Stimulated activated CD4-positive, alpha-beta T cell treated with anti-CD3 and anti-CD28 coated beads, Interleukin-1b, Interleukin-23, amount 100 ng/mL, for 24 hours (primary cell): ENCODE results near the gene NDST4.

Experiments used
- DNase-seq, 4 experiments: peaks; one replicate each; pipeline ENCODE4 v3.0.0-alpha.2; 2020; ENCODE audit warnings: low read depth in 4 of 4, low spot score in 1 of 4

Gene NDST4

DNA sequence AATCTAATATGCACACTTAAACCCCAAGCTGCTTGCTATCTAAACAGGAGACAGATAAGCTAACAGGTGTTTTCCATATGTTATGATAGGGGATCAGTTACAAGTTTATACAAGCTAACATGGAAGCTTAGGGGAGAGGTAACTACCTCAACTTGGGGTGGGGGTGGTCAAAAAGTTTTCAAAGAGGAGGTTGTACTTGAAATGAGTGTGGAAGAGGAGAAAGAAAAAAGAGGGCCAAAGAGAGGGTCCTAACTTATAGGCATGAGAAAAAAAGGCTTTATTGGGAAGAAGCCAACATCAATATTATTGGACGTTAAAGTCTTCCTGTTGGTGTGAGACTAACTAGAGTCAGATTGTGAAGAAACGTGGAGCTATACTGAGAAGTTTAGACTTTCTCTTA is 205.9 kb downstream of the NDST4 start:
- DNase-seq = no peak

DNA sequence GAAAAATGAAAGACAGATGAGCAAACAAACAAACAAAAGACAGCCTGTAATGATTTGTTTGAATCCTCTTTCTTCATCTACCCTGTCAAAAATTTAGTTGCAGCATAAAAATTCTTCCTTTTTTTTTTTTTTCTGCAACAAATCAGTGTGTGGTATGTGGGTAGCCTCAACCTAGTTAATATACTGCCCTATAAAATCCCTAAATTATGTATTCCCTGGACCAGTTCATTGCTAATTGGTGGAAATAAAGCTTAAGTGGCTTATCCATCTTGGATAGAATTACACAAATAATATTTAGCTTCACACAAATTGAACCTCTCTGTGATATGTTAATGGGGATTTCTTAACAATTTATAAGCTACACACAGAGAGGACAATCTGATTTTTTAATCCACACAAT is 208.4 kb downstream of the NDST4 start:
- no peak for DNase-seq

- DNase-seq = no peak
Observed at GRCh38 chr4:114900934-114901333, 212.5 kb downstream of the NDST4 start.

GRCh38 chr4:114890773-114891172 is 222.6 kb downstream of the NDST4 start:
- no peak for DNase-seq

DNA sequence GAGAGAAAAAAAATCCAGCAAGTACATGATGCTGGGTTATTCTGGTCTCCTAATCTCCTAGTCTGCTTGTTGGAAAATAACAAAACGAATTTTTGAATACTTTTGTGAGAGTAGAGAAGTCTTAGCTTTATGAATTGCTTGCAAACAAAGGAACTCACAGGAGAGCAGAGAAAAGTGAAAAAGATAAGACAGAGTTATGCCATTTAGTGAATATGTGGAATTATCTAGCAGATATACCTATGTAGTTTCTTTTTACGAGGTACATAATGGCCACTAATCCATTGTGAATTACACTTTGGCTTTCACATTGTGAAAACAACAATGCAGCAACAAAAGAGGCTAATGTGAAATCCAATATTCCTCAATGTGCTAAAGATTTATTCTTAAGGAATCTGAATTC is 226.7 kb downstream of the NDST4 start:
- DNase-seq = no peak

- DNase-seq = no peak
Observed at GRCh38 chr4:114883641-114884040, 229.8 kb downstream of the NDST4 start.

DNA sequence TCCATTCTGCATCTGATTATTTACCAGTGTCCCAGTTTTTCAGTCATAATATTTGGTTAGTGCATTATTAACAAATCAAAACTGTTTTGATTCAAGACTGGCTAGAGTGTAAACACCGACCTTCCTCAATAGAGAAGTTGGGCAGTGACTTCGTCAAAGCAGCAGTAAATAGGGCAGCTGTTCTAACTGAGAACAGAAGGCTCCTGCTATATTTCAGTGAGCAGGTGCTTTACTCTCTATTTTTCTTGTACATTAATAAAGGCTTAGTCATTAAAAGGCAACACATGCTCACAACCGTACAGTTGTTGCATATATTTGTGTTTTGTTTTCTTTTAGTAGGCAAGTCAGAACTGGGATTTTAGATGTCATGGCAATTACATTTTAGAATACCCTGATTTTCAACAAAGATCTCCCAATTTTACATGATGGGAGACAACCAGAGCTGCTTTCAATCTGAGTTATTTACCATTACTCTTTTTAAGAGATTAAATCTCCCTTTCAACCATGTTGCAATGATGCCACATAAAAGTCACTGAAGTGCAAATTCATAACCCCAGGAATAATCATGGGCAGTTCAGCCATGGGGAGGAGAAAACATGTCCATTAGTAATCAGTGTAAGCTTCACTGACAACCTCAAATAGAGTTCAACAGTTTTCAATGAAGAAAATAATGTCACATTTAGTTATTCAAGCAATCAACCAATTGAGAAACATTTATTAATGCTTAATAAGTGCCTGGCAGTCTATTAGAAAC is 233.3 kb downstream of the NDST4 start:
- no peak for DNase-seq

- no peak for DNase-seq
Observed at GRCh38 chr4:114875630-114876029, 237.8 kb downstream of the NDST4 start.

DNA sequence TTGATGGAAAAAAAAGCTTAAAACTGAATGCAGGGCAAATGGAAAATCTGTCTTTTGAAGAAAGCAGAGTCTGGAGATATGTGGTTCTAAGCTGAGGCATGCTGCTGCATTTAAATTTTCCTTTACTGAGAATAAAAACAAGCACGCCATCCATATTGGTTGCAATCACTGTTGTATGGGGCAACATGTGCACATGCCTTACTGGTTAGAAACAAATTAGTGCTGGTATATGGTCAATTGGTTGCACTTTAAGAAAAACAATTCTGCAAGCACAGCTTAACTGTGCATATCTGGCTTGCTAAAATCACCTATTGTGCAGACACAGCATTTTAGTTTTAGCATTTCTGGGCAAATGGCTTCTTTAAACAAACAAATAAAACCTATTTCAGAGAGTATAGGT is 239.1 kb downstream of the NDST4 start:
- DNase-seq = no peak

- DNase-seq = no peak
Observed at GRCh38 chr4:114870987-114871386, 242.4 kb downstream of the NDST4 start.

- DNase-seq = no peak
Observed at GRCh38 chr4:114866901-114867670, 246.3 kb downstream of the NDST4 start.

DNA sequence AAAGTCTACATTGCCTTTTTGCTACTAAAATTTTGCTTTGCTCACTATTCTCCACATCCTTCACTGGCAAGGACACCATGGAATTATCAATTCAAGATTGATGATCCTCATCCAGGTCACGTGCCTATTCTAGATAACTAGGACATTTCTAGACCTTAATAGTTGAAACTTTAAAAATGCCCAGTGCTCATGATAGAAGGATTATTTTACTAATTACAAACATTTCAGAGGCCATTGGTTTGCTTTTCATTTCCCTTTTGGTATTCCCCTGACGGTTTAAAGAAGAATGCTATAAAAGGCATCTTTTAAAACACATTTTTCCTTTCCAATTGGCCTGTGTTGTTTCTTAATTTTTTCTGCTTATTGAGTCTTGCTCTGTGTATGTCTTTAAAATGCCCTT is 249.4 kb downstream of the NDST4 start:
- no peak for DNase-seq

GRCh38 chr4:114860786-114861185 is 252.6 kb downstream of the NDST4 start:
- DNase-seq = no peak

- no peak for DNase-seq
Observed at GRCh38 chr4:114857831-114858230, 255.6 kb downstream of the NDST4 start.

- no peak for DNase-seq
Observed at GRCh38 chr4:114839986-114840385, 273.4 kb downstream of the NDST4 start.

GRCh38 chr4:114830628-114831027 is 282.8 kb downstream of the NDST4 start:
- no peak for DNase-seq

- no peak for DNase-seq
Observed at GRCh38 chr4:114827651-114828050, 285.8 kb downstream of the NDST4 start.

- no peak for DNase-seq
Observed at GRCh38 chr4:114815760-114816159, 297.7 kb downstream of the NDST4 start.

DNA sequence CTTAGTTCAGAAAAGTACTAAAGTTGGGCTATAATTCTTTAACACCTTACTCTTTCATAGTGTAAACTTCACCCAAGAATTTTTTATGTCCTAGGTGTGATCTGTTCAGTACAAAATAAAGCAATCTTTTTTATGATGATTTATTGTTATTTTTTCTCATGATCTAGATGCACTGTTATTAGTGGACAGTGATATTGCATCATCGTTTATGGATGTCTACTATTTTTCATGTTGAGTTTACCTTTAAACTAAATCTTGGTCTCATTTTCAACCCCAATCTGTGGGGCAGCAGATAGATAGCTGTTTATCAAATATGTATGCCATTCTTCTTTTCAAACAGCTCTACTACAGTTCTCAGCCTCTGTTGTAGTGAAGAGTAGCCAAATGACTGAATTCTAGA is 299.5 kb downstream of the NDST4 start:
- no peak for DNase-seq

GRCh38 chr4:114811564-114812301 is 301.7 kb downstream of the NDST4 start:
- DNase-seq = no peak

DNA sequence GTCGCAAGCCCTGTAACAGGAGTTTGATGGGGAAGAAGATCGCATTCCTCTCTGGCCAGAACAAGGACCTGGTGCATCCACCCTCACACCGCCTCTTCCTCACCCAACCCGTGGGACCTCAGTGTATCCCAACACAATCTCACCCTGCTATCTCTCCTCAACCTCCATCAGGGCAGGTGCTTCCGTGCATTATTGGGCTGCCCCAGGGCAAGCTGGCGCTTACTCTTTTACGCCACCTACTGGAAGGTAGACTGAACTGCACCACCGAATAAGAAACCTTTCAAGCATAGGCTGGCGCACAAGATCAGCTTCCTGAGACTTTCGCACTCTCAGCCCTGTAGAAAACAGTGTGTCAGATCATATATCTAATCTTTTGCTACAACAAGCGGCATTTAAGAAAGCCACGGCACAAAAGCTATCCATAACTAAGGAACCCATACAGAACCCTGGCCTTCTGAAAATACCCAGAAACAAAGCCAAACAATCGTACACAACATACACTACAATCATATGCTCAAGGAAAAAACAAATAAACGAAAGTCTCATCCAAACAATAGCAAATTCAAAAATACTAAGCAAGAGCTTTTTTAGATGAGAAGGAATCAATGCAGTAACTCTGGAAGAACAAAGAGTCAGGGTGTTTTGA is 305.5 kb downstream of the NDST4 start:
- DNase-seq = peak in 1 of 4 experiments; percentile 7
